ENCODE results near the gene NDUFA9. TPM values are rescaled to one million over a fixed set of nuclear protein-coding genes. Genes with fewer than 3 reads are reported as not detected.

Gene NDUFA9
- total RNA-seq, 1 experiment from 2014 or later, result 174 TPM

- DNase-seq (ENCODE audit: low read depth, low spot score), result no peak
- in situ Hi-C loops (cut with HindIII; ENCODE audit: low pct_unique_long_range_greater_than_20kb, low sequenced_read_pairs), result no loop called here
These were observed 16.3 kb downstream of the NDUFA9 start for GRCh38 chr12:4665236-4665635.

GRCh38 chr12:4679711-4680110 is 30.8 kb downstream of the NDUFA9 start:
- in situ Hi-C loops (cut with HindIII; ENCODE audit: low pct_unique_long_range_greater_than_20kb, low sequenced_read_pairs), result no loop called here
- DNase-seq (ENCODE audit: low read depth, low spot score), result no peak

GRCh38 chr12:4681732-4682131 is 32.8 kb downstream of the NDUFA9 start:
- in situ Hi-C loops (cut with HindIII; ENCODE audit: low pct_unique_long_range_greater_than_20kb, low sequenced_read_pairs), result no loop called here
- DNase-seq (ENCODE audit: low read depth, low spot score), result no peak

DNA sequence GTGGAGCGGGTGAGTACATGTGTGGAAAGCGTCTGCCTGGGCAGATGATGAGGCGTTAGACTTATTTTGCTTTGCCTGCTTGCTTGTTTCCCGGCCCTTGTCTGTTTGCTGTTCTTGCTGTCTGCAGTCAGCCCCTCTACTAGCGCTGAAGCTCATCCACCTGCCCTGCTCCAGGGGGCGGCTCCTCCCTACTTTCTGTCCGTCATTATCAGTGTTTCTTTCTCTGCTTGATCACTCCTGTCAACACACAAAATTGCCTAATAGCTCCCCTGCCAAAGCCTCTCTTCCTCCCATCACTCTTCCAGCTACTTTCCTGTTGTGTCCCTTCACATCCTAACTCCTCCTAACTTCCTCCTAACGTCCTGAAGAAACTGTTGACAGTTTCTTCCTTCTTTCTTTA is 36.4 kb downstream of the NDUFA9 start:
- in situ Hi-C loops (cut with HindIII; ENCODE audit: low pct_unique_long_range_greater_than_20kb, low sequenced_read_pairs), result no loop called here
- no peak for DNase-seq (ENCODE audit: low read depth, low spot score)

DNA sequence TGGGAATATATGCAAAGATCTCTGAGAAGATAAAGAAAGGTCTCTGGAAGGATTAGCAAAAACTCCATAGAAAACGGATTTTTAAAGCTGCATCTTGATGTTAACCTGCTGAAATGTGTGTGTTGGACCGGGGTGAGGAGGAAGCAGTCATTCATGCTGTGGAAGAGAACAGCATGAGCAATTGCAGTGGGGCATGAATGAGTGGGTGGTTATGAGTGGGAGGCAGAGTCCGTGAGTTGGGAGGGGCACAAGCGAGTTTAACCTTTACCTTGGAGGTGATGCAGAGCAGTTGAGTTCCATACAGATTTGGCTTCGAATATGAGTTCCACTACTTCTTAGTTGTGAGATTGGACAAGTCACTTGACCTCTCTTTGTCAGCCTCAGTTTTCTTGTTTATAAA is 41.8 kb downstream of the NDUFA9 start:
- no peak for DNase-seq (ENCODE audit: low read depth, low spot score)
- in situ Hi-C loops (cut with HindIII; ENCODE audit: low pct_unique_long_range_greater_than_20kb, low sequenced_read_pairs), result no loop called here

Other genes with a start within 250 kb of the NDUFA9 start
- gene FGF6, start 203.3 kb upstream of the NDUFA9 start, total RNA-seq (2014; rRNA removed; shearing (Covaris generic)), result not detected in 2 replicates
- gene RAD51AP1, start 110.2 kb upstream of the NDUFA9 start, total RNA-seq (2014; rRNA removed; shearing (Covaris generic)), result 17.8 and 25.8 TPM in 2 replicates
- 61.5 and 72.2 TPM in 2 replicates for gene DYRK4, start 86.9 kb upstream of the NDUFA9 start, total RNA-seq (2014; rRNA removed; shearing (Covaris generic))
- 0.75 and 0.79 TPM in 2 replicates for gene AKAP3, start 63 bp upstream of the NDUFA9 start, total RNA-seq (2014; rRNA removed; shearing (Covaris generic))
- not detected in 2 replicates for gene GALNT8, start 71.3 kb downstream of the NDUFA9 start, total RNA-seq (2014; rRNA removed; shearing (Covaris generic))